Measurements from ENCODE around the gene CAPN12.

DNA sequence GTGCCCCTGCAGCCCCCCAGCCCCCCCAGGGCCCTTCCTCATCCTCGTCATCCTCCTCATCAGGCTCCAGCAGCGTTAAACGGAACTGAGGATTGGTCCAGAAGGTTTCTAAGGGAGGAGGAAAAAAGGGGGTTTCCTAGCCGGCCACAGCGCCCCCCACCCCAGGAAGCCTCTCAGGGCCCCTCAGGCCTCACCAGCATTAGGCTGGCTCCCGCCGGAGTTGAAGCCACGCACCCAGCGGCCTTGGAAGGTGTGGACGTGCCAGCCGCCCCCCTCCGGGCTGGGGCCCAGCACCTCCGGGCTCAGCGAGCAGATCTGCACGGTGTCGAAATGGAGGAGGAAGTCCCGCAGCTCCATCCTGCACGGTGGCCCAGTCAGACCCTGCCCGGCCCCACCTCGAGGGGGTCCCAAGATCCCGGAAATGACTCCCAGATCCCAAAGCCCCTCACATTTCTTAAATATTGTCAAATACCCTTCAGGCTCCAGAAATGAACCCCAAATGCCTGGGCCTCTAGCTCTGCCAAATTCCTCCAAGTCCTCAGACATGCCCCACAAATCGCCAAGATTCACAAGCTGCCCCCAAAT, 6.9 kb downstream of the CAPN12 start:
- TF ChIP-seq, protein P1, sequence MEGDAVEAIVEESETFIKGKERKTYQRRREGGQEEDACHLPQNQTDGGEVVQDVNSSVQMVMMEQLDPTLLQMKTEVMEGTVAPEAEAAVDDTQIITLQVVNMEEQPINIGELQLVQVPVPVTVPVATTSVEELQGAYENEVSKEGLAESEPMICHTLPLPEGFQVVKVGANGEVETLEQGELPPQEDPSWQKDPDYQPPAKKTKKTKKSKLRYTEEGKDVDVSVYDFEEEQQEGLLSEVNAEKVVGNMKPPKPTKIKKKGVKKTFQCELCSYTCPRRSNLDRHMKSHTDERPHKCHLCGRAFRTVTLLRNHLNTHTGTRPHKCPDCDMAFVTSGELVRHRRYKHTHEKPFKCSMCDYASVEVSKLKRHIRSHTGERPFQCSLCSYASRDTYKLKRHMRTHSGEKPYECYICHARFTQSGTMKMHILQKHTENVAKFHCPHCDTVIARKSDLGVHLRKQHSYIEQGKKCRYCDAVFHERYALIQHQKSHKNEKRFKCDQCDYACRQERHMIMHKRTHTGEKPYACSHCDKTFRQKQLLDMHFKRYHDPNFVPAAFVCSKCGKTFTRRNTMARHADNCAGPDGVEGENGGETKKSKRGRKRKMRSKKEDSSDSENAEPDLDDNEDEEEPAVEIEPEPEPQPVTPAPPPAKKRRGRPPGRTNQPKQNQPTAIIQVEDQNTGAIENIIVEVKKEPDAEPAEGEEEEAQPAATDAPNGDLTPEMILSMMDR (IDR thresholded peaks at IDR 0.05; ENCODE audit: control extremely low read depth in 1 of 3, insufficient read depth in 1 of 3, low read depth in 1 of 3, low read length in 3 of 3), result no peak
- no peak for TF ChIP-seq POLR2A (IDR thresholded peaks at IDR 0.05; ENCODE audit: control extremely low read depth in 1 of 2, low read depth in 2 of 2, low read length in 2 of 2)
- TF ChIP-seq SRF (IDR thresholded peaks at IDR 0.05; ENCODE audit: low read depth, low read length), result no peak
- TF ChIP-seq, protein P2, sequence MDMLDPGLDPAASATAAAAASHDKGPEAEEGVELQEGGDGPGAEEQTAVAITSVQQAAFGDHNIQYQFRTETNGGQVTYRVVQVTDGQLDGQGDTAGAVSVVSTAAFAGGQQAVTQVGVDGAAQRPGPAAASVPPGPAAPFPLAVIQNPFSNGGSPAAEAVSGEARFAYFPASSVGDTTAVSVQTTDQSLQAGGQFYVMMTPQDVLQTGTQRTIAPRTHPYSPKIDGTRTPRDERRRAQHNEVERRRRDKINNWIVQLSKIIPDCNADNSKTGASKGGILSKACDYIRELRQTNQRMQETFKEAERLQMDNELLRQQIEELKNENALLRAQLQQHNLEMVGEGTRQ (IDR thresholded peaks at IDR 0.05; ENCODE audit: low read length), result no peak
- TF ChIP-seq EZH2 (IDR thresholded peaks at IDR 0.05; ENCODE audit: low read depth, low read length, severe bottlenecking), result no peak
